GM12878 (cell line): ENCODE measurements around the gene THADA. TPM values are rescaled to one million over a fixed set of nuclear protein-coding genes. Genes with fewer than 3 reads are reported as not detected.

Experiments
- ATAC-seq: fragments of 200-7000 bp; cut with Tn5 transposase; 3 replicates; pipeline ENCODE4 v1.9.1; 2020; ENCODE audit warnings: mild to moderate bottlenecking, moderate library complexity
- BruUV-seq: library from RNA; stranded (reverse); fragments of 400-500 nt; replicated peaks from 2 replicates; lab custom pipeline; 2021; lab: Mats Ljungman, UMichigan
- CTCF ChIA-PET: fragments of 300-600 bp; sonication (Branson Sonifier 250); formaldehyde crosslinking; extraction: SDS; loops from one replicate; lab custom pipeline; 2021; ENCODE audit warnings: inconsistent platforms; lab: Yijun Ruan, JAX
- POLR2A ChIA-PET: fragments of 350-600 bp; formaldehyde crosslinking; extraction: SDS; loops from one replicate; lab custom pipeline; 2021; ENCODE audit warnings: inconsistent platforms; lab: Charles Lee
- RAD21 ChIA-PET: fragments of 300-600 bp; sonication (Branson Sonifier 250); formaldehyde crosslinking; loops from one replicate; lab custom pipeline; 2023; ENCODE audit warnings: antibody characterized with exemption; ENCODE audit not compliant: unreplicated experiment; lab: Charles Lee
- SMC1A ChIA-PET: fragments of 300-600 bp; sonication (Branson Sonifier 250); formaldehyde crosslinking; loops from one replicate; lab custom pipeline; 2023; ENCODE audit not compliant: unreplicated experiment, uncharacterized antibody; lab: Charles Lee
- DNase-seq: peaks from one replicate; pipeline ENCODE4 v3.0.0-alpha.2; 2011; ENCODE audit warnings: low read depth, low spot score
- FAIRE-seq: peaks from 3 replicates; lab custom pipeline; 2011; peaks lifted over from hg19 to GRCh38; lab: Jason Lieb, UNC
- H2AFZ ChIP-seq: 2 replicates; pipeline ENCODE4 v1.6.0; 2011; ENCODE audit warnings: low read depth, low read length, control low read depth; ENCODE audit not compliant: control insufficient read depth
- H3K27ac ChIP-seq: 2 replicates; pipeline ENCODE4 v1.5.1; 2011; ENCODE audit warnings: control low read depth; ENCODE audit not compliant: control insufficient read depth, insufficient read depth
- H3K27me3 ChIP-seq, 2 experiments: replicated peaks in 1 of 2; 2 replicates each; pipeline versions ENCODE4 v1.6.0 to v1.6.1; 2011; ENCODE audit warnings: low read length in 1 of 2; ENCODE audit not compliant: control insufficient read depth in 2 of 2, insufficient read depth in 2 of 2
- H3K36me3 ChIP-seq, 2 experiments: 2 replicates each; pipeline ENCODE4 v1.5.1; 2011; ENCODE audit warnings: low read length in 1 of 2; ENCODE audit not compliant: control insufficient read depth in 2 of 2, insufficient read depth in 2 of 2
- H3K4me1 ChIP-seq: 2 replicates; pipeline ENCODE4 v1.6.1; 2011; ENCODE audit warnings: mild to moderate bottlenecking, low read length, moderate library complexity, mixed read lengths; ENCODE audit not compliant: control insufficient read depth, insufficient read depth
- H3K4me2 ChIP-seq: 2 replicates; pipeline ENCODE4 v1.6.0; 2011; ENCODE audit warnings: control low read depth; ENCODE audit not compliant: control insufficient read depth, insufficient read depth
- H3K4me3 ChIP-seq: fragments of 200-600 bp; sonication (generic); 2 replicates; pipeline ENCODE4 v1.5.1; 2016
- H3K79me2 ChIP-seq: 2 replicates; pipeline ENCODE4 v1.6.0; 2011; ENCODE audit warnings: low read length; ENCODE audit not compliant: control insufficient read depth, insufficient read depth
- H3K9ac ChIP-seq: 2 replicates; pipeline ENCODE4 v1.8.0; 2011; ENCODE audit warnings: low read length, control low read depth, mixed read lengths; ENCODE audit not compliant: control insufficient read depth, insufficient read depth
- H3K9me3 ChIP-seq: replicated peaks from 3 replicates; pipeline ENCODE4 v1.5.1; 2011; ENCODE audit warnings: mild to moderate bottlenecking, low read length; ENCODE audit not compliant: control insufficient read depth, insufficient read depth
- H4K20me1 ChIP-seq: 2 replicates; pipeline ENCODE4 v1.6.0; 2011; ENCODE audit not compliant: control insufficient read depth, insufficient read depth
- BMI1 ChIP-seq: fragments of 450-650 bp; IDR thresholded peaks from 2 replicates; pipeline ENCODE4 v1.6.1; 2016; ENCODE audit warnings: mild to moderate bottlenecking, moderate library complexity, borderline replicate concordance
- EED ChIP-seq: sonication (generic); IDR thresholded peaks from 2 replicates; pipeline ENCODE4 v1.6.1; 2016; ENCODE audit warnings: antibody characterized with exemption, low read depth
- IKZF1 ChIP-seq: fragments of 450-650 bp; conservative IDR thresholded peaks from 2 replicates; pipeline ENCODE4 v1.6.1; 2017; ENCODE audit warnings: antibody characterized with exemption, mild to moderate bottlenecking
- IKZF2 ChIP-seq, 2 experiments: fragments of 450-650 bp; IDR thresholded peaks; 2 replicates each; pipeline ENCODE4 v1.6.1; 2017; ENCODE audit warnings: mild to moderate bottlenecking in 2 of 2, moderate library complexity in 2 of 2
- IRF4 ChIP-seq: IDR thresholded peaks from 2 replicates; pipeline ENCODE4 v1.6.1; 2011; ENCODE audit warnings: low read depth, low read length
- MEF2A ChIP-seq: IDR thresholded peaks from 2 replicates; pipeline ENCODE4 v1.6.1; 2011; ENCODE audit warnings: low read depth, mild to moderate bottlenecking, low read length, moderate library complexity; ENCODE audit not compliant: insufficient read depth
- MEF2B ChIP-seq: fragments of 450-650 bp; IDR thresholded peaks from 2 replicates; pipeline ENCODE4 v1.6.1; 2018; ENCODE audit warnings: mild to moderate bottlenecking, moderate library complexity; ENCODE audit not compliant: partially characterized antibody, poor library complexity, severe bottlenecking
- MTA3 ChIP-seq: IDR thresholded peaks from 2 replicates; pipeline ENCODE4 v1.6.1; 2012; ENCODE audit warnings: low read length, inconsistent platforms, borderline replicate concordance
- NR2F1 ChIP-seq: fragments of 450-650 bp; conservative IDR thresholded peaks from 2 replicates; pipeline ENCODE4 v1.6.1; 2017; ENCODE audit warnings: mild to moderate bottlenecking
- PAX5 ChIP-seq: IDR thresholded peaks from 2 replicates; pipeline ENCODE4 v1.6.1; 2011; ENCODE audit warnings: low read depth, low read length, borderline replicate concordance
- RUNX3 ChIP-seq: IDR thresholded peaks from 2 replicates; pipeline ENCODE4 v1.6.1; 2012; ENCODE audit warnings: low read length, inconsistent platforms
- ZBTB4 ChIP-seq: fragments of 450-650 bp; formaldehyde crosslinking; IDR thresholded peaks from 2 replicates; pipeline ENCODE4 v1.4.0; 2022; ENCODE audit warnings: mild to moderate bottlenecking, moderate library complexity
- ZNF687 ChIP-seq: fragments of 450-650 bp; IDR thresholded peaks from 2 replicates; pipeline ENCODE4 v1.6.1; 2017; ENCODE audit warnings: mild to moderate bottlenecking, moderate library complexity
- WGBS: methylation state at CpG from one replicate; pipeline ENCODE4 v1.1.6; 2016; ENCODE audit warnings: low lambda C conversion rate; ENCODE audit not compliant: insufficient replicate concordance, insufficient coverage; ENCODE audit errors: missing lambda C conversion rate; 5-methylcytosine and 5-hydroxymethylcytosine counted together
- in situ Hi-C: fragments of 300-500 bp; cut with MboI; formaldehyde crosslinking; loops from 9 replicates; pipeline ENCODE4 v1.14.3; 2018; ENCODE audit warnings: mixed read lengths
- intact Hi-C: fragments of 100-400 bp; cut with micrococcal nuclease; formaldehyde crosslinking; loops from one replicate; pipeline ENCODE4 v1.14.2; 2022; ENCODE audit not compliant: unreplicated experiment
- polyA plus RNA-seq, 11 experiments: library from polyadenylated mRNA; depleted of rRNA in 4 of 11; unstranded in 6 of 11; stranded (reverse) in 5 of 11; fragments of >200 nt; fragmentation: Nextera tagmentation in 4 of 11; fragmentation: Illumina TruSeq in 1 of 11; extraction: Ambion mirVana in 4 of 11; extraction: Trizol in 1 of 11; gene quantifications; 1 replicate in 1 of 11; 2 replicates in 10 of 11; pipeline versions ENCODE4 v1.2.1 to v1.2.3, GENCODE V29; 2011 to 2016; ENCODE audit warnings: inconsistent platforms in 2 of 11, missing spikeins in 2 of 11, low read depth in 1 of 11
- total RNA-seq, 4 experiments: library from RNA; depleted of rRNA in 3 of 4; stranded (reverse); fragments of >200 nt in 3 of 4; fragmentation: Illumina TruSeq in 1 of 4; extraction: Trizol in 1 of 4; gene quantifications; 2 replicates each; pipeline versions ENCODE4 v1.2.1 to v1.2.3, GENCODE V29; 2013 to 2021

THADA gene
- total and polyA plus RNA-seq, 10 of the 15 experiments (the other 5 are each of a cell fraction or from before 2014, with no cell fraction given), result 14.6 to 33.2 (median 23.2) TPM

- RAD21 ChIA-PET, result interaction anchor here (0.9 to 13.1 kb wide), 15 partner anchors 12 to 190 kb away, joined by 3 to 360 read pairs (median 6); partner anchors contain the start of gene ZFP36L2
- H4K20me1 ChIP-seq, result no peaks in the 10 kb centered on the region
- no TSS peak for BruUV-seq
- no peak overlapping the region for H3K4me3 ChIP-seq
- H3K4me2 ChIP-seq, result peak overlapping the region; percentile 84
- FAIRE-seq, result peak; percentile 71
- no peak overlapping the region; the same call in 1 of the 2 replicates for H2AFZ ChIP-seq
- peak overlapping the region; percentile 94 for H3K27ac ChIP-seq
- in situ Hi-C loops, result no loop called here
- H3K9me3 ChIP-seq, result no peaks in the 10 kb centered on the region
- POLR2A ChIA-PET, result interaction anchor here (0.6 to 11.4 kb wide), 7 partner anchors 9 to 52 kb away, joined by 3 to 185 read pairs (median 5); no protein-coding TSS in a partner anchor
- 0% methylated on average over 2 of the region's 2 CpGs for WGBS
- intact Hi-C loops, result loop anchor here (1.0 to 10.0 kb wide), 2 partner anchors 18 to 434 kb away; no protein-coding TSS in a partner anchor
- SMC1A ChIA-PET, result interaction anchor here (0.7 to 15.0 kb wide), 17 partner anchors 9 to 830 kb away, joined by 3 to 378 read pairs (median 6); no protein-coding TSS in a partner anchor
- H3K79me2 ChIP-seq, result no peaks in the 10 kb centered on the region
- peak overlapping the region; percentile 66 for H3K9ac ChIP-seq
- ATAC-seq, result peak; percentile 86
- H3K27me3 ChIP-seq, result no peaks in the 10 kb centered on the region
- peaks cover 50% of the 10 kb centered on the region for H3K4me1 ChIP-seq
- DNase-seq, result peak; percentile 76
- H3K36me3 ChIP-seq, result no peaks in the 10 kb centered on the region
- CTCF ChIA-PET, result interaction anchor here (0.8 to 9.1 kb wide), 8 partner anchors 9 to 180 kb away, joined by 3 to 112 read pairs (median 5); no protein-coding TSS in a partner anchor
- TF ChIP-seq MTA3, result peak; percentile 48; the same call in 1 of the 2 replicates
- TF ChIP-seq RUNX3, result peak; percentile 80
- peak; percentile 39; the same call in 1 of the 2 replicates for TF ChIP-seq EED
- peak; percentile 33; the same call in 1 of the 2 replicates for TF ChIP-seq NR2F1
- TF ChIP-seq MEF2B, result peak; percentile 66
- no peak for TF ChIP-seq ZBTB4 (CRISPR knock-in tag)
- peak; percentile 67; a peak in 2 of 4 replicates for TF ChIP-seq IKZF2 (IDR thresholded peaks at IDR 0.05)
- TF ChIP-seq BMI1, result peak; percentile 58; the same call in 1 of the 2 replicates
- TF ChIP-seq PAX5, result no peak
- TF ChIP-seq IKZF1, result 0 out of 2 replicates have a peak, but pooled peaks have one; percentile 37
- TF ChIP-seq MEF2A, result peak; percentile 34; the same call in 1 of the 2 replicates
- TF ChIP-seq ZNF687, result peak; percentile 31; the same call in 1 of the 2 replicates
- TF ChIP-seq IRF4, result peak; percentile 48; the same call in 1 of the 2 replicates
Observed at GRCh38 chr2:43408407-43409160, 187.3 kb downstream of the THADA start.
